HG03460 (cell line): ENCODE measurements around the gene STPG3.
"Not testable (repeated sequence)": the region's sequence is repeated elsewhere in the genome, so short reads cannot be mapped to it uniquely, and the experiment has no call there.

Source experiments
- ATAC-seq: cut with Tn5 transposase; IDR thresholded peaks from one replicate; pipeline ENCODE4 v1.9.1; 2021; ENCODE audit not compliant: unreplicated experiment

STPG3 gene

DNA sequence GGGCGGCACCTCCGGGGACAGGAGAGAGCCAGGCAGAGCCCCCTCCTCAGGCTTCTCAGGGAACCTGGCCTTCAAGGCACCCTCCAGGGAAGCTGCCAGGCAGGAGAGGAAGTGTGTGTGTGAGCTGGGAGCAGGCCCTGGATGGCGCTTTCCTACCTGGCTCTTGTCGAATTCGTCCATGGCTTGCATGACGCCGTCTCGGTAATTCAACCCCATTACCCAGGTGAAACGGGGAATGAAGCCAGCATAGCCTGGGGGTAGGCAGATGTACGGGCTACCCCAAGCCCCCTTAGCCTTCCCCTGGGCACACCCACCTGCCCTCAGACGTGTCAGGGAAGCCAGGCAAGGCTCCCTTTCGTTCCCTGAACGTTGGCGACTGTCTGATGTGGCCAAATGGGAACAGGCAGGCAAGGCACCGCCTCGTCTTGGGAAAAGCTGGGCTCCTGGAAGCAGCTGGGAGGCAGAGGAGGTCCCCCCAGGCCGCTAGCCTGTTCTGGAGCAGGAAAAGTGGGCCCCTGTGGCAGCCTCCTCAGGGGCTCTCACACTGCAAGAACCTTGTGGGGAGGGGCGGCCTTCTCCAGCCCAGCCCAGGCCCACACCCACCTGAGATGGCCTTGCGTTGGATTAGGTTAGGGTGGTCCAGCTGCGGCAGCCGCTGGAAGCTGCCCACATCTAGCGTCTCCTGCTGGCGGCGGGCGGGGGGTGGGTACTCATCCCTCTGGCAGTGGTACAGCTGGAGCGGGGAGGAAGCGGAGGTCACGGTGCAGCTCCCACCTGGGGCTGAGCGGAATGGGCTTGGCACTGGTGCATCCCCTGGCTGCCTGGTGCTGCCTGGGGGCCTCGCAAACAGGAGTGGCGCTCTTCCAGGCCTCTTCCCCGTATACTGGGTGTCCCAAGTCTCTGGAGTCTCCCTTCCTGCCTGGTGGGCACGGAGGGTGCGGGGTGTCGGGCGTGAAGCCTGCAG is 6.3 kb upstream of the STPG3 start:
- no peak for ATAC-seq

DNA sequence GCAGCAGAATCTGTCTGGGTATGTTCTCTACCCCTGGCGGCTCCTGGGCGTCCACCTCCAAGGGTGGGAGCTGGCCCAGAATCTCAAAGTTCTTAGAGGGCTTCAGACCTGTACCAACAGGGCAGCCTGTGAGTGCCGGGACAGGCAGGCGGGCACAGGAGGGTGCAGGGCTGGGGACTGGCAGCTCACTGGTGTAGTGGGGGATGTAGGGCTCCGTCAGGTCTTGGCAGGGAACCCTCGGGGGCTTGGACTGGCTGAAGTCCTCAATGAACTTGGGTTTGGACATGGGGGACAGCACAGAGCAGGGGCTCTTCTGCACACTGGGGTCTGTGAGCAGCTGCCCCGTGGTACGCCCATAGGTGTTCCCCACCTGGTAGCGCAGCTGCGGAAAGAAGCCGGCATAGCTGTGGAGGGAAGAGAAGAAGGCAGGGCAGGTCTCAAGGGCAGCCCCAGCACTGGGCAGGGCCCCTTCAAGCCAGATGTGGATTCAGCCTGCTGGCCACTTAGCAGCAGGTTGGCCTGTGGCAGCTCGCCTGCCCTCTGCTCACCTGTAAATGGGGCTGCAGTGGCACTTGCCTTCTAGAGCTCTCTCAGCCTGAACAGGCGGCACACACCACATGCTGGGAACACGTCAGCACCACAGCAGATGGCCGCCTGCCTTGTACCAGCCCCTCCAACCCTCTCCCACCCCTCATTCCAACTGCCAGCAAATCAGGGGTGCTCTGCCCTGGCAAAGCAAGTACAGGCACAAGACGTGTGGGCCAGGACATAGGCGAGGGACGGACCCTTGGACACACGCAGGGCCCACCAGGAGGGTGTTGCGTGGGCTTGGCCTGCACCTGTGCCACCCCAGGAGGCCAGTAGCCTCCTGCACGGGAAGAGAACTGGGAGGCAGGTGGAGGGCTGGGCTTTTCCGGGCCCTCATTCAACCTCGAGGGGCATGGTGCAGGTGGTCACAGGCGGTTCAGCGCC is 5.3 kb upstream of the STPG3 start:
- no peak for ATAC-seq

DNA sequence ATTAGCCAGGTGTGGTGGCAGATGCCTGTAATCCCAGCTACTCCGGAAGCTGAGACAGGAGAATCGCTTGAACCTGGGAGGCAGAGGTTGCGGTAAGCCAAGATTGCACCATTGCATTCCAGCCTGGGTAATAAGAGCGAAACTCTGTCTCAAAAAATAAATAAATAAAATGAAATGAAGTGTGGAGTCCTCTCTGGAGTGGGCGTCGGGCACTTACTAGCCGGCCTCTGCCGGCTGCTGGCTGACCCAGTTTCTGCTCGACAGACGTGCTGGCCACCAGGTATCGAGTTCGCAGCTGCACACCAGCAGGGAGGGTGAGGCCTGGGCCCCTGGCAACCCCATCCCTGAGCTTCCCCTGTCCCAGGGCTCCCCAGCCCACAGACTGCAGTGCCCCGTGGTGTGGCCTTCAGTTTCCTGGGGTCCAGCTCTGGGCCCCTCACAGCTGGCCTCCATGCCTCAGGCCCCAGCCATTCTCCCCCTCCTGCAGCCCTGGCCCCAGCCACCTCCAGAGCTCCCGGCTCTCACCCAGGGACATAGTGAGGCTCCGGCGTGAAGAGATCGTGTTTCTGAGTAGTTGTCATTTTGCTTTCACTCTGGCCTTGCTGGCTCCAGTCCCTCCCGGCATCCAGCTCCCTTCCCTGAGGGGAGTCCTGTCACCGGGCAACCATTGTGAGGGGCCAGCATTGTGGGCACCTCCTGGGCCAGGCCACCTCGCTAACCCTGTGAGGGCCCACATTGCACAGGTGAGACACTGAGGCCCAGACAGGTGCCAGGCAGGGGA is 3.8 kb upstream of the STPG3 start:
- no peak for ATAC-seq

DNA sequence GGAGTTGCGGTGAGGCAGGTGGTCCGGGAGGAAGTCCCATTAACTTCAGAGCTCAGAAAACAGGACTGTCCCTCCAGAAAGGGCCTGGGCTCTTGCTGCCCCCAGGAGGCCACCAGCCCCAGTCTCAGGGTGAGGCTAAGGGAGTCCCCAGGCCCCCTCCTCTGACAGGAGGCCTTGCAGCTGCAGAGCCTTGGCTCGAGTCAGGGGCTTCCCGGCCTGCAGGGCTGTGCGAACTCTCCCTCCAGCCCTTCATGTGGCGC is 3.2 kb upstream of the STPG3 start:
- ATAC-seq = no peak

DNA sequence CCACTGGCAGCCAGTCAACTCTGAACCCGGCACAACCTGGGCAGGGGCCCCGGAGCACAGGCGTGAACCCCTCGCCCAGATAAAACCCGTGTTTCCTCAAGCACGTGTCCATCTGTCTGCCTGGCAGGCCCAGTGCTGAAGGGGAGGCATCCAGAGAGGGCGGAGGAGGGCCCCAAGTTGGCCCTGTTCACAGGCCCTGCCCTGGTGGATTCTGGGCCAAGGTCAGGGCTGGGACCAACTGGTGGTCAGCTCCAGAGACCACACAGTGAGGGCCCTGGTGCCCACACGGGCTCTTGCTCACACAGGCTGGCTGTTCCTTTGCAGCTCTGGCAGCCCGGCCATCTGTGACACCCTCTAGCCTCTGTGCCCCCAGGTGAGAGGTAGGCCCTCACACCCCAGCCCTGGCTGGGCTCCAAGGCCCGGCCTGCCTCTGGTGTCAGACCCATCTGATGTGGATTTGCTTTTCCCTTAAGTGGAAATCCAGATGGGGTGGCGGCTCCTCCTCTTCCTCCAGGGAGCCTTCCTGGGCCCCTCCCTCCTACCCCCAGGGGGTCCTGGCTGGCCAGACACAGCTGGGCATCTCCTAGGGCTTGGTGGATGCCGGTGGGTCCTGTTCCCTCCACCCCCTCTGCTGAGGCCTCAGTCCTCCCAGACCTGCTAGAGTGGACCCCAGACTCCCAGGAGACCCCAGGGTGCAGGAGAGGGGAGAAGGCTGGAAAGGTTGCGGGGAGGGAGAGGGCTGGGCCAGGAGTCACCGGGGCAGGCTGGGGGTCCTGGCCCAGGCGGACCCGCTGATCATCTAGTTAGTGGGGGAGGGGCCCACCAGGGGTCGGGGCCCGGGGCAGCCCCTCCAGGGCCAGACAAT is 525 bp upstream of the STPG3 start:
- ATAC-seq = no peak

DNA sequence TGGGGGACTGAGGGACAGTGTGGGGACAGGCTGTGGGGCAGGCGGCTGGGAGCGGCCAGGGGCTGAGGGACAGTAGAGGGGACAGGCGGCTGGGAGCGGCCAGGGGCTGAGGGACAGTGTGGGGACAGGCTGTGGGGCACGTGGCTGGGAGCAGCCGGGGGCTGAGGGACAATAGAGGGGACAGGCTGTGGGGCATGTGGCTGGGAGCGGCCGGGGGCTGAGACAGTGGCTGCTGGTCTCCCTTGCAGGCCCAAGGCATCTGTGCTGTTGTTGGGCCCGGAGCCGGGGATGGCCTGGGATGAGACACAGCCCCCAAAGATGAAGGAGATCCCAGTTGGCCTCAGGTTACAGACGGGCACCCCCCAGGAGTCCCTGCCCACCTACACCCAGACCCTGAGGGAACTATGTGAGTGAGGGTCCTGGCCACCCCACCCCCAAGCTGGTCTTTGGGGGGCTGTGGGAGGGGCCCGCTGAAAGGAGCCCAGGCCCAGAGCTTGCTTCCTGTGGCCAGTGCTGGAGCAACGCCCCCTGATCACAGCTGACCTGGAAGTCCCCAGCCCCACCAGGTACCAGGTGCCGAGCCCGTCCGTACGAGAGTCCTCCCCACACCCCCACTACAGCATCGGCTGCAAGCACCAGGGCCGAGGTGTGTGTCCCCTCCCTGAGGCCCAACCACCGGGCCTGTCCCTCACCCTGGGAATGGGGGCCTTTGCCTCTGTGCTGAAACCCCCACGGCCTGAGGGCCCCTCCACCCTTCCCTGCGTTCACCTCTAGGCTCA is 593 bp downstream of the STPG3 start:
- no peak for ATAC-seq

DNA sequence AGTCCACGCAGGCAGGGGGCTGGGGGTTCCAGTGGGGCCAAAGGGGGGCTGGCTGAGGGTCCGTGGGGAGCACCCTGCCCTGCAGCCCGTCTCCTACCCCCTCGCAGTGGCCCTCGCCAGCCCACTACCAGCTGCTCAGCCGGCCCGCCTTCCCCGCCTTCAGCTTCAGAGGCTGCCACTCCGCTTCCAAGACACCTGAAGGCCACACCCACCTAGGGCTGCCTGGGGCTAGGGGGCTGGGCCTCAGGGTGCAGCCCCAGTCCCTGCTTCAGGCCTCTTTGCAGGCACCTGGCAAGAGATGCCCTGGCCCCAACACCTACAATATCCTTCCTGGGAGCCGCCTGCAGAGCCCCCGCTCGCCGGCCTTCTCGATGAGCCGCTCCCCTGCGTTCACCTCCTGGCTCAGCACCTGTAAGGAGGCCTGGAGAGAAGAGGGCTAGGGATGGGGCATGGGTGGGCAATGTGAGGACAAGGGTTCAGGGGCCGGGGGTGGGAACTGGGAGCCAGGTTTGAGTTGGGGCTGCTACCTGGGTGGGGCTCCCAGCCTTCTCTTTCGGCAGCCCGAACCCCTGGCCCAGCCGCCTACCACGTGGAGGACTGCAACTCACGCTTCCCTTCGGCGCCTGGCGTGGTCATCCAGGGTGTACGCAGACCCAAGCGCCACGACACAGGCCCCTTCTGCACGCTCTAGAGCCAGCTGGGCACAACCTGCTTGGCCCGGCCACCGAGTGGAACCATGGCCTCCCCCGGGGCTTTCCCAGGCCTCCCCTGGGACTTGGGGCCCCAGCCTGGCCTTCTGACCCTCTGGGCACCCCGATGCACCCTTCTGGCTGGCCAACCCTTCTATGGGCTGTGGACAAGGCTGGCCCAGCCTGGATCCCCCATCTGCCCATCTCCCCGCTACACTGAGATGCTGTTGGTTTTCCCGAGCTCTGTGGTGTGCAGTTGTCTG is 1.7 kb downstream of the STPG3 start:
- no peak for ATAC-seq

DNA sequence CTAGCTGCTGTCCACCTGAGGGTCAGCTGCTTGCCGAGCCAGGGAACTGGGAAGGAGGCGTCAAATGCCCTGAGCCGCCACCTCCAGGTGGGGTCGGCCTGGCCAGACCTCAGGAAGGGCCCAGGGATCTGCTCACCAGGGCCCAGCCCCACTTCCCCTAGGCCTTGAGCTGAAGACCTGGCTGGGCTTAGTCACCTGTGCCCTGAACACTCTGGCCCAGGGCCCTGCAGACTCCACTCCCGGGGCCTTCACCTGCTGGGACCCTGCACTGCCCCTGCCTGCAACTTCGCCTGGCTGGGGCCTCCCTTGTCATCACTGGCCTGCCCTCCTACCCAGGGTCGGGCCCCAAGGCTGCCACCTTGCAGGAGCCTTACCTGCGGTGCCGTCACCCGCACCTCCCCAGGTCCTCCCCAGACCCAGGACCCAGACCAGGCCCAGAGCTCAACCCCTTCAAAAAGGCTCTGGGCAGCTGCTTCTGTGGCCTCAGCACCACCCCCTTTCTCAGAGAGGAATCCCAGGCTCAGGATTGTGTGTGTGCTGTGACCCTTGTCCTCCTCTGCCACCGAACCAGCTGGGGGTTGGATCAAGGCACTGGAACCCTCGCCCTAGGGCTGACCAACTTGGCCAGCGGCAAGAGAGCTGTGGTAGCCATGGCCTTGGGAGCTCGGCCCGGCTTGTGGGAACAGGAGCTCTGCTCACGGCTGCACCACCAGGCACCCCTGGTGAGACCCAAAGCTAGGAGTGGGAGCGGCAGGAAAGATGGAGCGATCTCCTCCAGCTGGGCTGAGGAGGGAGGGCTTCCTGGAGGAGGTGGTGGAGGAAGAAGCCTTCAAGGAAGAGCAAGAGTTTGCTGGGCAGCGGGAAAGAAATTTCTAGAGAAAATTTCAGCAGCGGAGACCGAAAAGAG is 2.9 kb downstream of the STPG3 start:
- no peak for ATAC-seq

DNA sequence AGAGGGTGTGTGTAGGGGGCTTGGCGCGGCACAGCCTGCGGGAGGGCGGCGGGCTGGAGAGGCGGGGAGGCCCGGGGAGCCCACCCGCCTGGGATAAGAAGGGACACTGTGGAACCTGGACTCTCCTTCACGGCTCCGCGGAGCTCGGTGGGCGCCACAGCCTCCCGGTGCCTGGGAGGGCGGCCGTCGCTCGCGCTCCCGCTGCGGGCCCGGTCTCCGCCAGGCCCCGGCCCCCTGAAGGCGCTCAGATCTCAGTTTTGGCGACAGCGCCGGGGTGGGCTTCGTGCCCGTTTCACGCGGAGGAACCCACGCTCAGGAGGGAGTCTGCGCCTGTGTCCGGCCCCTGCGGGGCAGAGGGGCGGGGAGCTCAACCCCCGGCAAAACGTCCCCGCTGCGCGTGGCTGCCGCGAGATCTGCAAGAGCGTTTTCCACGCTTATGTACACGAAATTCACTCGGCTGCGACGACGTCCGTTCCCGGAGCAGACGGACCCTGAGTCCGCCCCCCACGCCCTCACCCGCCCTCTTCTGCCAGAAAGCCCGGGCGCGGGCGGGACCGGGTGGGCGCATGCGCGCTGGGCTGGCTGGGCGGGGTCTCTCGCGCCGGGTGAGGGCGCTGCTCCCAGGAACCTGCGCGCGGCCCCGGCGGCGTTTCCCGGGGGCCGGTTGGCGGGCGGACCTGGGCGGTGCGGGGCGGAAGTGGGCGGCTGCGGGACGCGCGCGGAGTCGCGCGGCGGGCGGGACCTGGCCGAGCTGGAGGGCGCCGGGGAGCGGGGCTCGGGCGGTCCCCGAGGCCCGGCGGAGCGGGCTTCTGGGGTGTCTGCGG is 3.8 kb downstream of the STPG3 start, which contains the start of gene NELFB:
NELFB (plus strand) TSS at position 704 of the 824 bp plus-strand sequence.
- peak; percentile 69 for ATAC-seq

DNA sequence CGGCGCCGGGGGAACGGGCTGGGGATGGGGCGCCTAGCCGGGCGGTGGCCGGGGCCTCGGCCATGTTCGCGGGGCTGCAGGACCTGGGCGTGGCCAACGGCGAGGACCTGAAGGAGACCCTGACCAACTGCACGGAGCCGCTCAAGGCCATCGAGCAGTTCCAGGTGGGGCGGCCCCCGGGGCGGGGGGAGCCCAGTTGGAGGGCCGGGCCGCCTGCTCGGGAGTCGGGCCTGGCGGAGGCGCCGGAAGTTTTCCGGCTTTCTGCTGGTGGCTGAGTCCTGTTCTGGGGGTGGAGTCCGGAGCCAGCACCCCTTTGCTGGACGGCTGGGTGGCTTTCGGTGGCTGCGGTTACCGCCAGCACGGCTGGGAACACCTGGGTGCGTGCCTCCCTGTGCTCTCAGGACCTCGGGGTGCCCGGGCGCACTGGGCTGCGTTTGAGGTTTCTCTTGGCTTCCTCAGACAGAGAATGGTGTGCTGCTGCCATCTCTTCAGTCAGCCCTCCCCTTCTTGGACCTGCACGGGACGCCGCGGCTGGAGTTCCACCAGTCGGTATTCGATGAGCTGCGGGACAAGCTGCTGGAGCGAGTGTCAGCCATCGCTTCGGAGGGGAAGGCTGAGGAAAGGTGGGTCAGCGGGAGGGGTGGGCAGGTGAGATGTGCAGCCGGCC is 4.5 kb downstream of the STPG3 start:
- ATAC-seq = no peak

DNA sequence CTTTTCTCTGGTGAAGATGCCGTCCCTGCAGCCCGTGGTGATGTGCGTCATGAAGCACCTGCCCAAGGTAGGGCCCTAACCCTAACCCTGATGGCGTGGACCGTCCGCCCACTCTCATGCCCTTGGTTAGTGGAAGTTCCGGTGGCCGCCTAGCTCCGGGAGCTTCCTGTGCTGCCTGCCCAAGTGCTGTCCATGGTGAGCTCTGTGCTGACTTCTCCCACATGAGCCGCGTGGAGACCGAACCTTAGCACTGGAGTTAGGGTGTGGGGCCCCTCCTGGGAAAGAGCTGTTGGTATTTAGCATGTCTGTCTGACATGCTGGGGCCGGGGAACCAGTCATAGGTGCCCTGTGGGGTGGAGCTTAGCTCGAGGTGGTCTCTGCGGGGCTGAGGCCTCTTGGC is 5.3 kb downstream of the STPG3 start:
- no peak for ATAC-seq

DNA sequence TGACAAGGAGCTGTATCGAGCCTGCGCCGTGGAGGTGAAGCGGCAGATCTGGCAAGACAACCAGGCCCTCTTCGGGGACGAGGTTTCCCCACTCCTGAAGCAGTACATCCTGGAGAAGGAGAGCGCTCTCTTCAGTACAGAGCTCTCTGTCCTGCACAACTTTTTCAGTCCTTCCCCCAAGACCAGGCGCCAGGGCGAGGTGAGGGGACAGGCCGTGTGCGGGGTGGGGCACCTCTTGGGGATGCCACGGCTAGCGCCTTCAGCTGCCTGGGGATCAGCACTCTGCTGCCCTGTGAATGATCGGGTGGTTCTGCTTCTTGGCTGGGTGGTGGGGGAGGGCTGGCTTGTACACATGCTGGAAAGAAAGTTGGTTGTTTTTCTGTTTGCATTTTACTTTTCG is 5.8 kb downstream of the STPG3 start:
- no peak for ATAC-seq

DNA sequence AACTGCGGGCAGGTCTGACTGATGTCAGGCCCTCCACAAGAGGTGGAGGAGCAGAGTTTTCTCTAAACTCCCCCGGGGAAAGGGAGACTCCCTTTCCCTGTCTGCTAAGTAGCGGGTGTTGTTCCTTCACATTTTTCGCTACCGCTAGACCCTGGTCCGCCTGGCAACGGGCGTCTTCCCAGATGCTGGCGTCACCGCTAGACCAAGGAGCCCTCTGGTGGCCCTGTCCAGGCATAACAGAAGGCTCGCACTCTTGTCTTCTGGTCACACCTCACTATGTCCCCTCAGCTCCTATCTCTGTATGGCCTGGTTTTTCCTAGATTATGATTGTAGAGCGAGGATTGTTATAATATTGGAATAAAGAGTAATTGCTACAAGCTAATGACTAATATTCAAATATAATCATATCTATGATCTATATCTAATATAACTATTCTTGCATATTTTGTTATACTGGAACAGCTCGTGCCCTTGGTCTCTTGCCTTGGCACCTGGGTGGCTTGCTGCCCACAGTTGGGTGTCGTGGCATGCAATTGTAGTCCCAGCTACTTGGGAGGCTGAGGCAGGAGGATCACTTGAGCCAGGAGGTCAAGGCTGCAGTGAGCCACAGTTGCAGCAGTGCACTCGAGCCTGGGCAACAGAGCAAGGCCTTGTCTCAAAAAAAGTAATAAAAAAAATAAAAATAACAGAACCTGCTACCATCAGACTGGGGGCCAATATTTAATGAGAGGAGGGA is 11.3 kb downstream of the STPG3 start:
- not testable (repeated sequence) for ATAC-seq

DNA sequence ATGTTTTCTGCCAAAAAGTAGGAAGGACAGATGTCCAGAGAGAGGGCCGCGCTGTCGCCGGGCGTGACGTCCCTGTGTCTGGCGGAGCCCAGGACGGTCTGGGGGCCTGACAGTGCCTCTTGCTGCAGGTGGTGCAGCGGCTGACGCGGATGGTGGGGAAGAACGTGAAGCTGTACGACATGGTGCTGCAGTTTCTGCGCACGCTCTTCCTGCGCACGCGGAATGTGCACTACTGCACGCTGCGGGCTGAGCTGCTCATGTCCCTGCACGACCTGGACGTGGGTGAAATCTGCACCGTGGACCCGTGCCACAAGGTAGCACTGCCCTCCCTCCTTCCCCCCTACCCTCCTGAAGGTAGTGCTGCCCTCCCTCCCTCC is 11.8 kb downstream of the STPG3 start:
- no peak for ATAC-seq

DNA sequence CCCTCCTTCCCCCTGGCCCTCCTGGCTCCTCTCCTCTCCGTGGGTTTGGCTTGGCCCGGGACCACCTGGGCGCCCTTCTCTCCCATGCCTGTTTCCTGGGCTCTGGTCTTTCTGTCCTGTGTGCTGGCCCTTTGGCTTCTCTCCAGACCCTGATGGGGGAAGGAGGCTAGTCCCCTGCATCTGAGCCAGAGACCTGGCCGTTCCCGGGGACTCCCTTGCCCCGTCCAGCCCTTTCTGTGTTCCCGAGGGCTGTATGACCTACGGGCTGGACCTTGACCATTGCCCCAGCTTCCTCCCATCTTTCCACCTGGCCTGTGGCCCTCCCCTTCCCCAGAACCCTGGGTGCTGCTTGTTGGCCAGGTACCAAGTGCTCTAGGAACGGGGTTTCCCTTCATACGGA is 12.4 kb downstream of the STPG3 start:
- ATAC-seq = no peak
